Measurements from ENCODE around the gene PIM1. TPM values are rescaled to one million over a fixed set of nuclear protein-coding genes. Genes with fewer than 3 reads are reported as not detected.

The PIM1 gene
- total and polyA plus RNA-seq, 9 of the 15 experiments (the other 6 are each of a cell fraction or from before 2014, with no cell fraction given) = 19.0 to 789 (median 212) TPM

- TF ChIP-seq ZNF395 (CRISPR knock-in tag; IDR thresholded peaks at IDR 0.05) = no peak
- TF ChIP-seq CHAMP1 (IDR thresholded peaks at IDR 0.05) = no peak
- 0 out of 2 replicates have a peak, but pooled peaks have one; percentile 49 for TF ChIP-seq ZNF175 (CRISPR knock-in tag; IDR thresholded peaks at IDR 0.05; ENCODE audit: low read depth)
- 0 out of 2 replicates have a peak, but pooled peaks have one; percentile 45 for TF ChIP-seq ZNF12 (CRISPR knock-in tag; IDR thresholded peaks at IDR 0.05)
- no peak for TF ChIP-seq FOXA1 (IDR thresholded peaks at IDR 0.05; ENCODE audit: borderline replicate concordance)
- no peak for TF ChIP-seq ZSCAN29 (IDR thresholded peaks at IDR 0.05)
- no peak for TF ChIP-seq ERF (CRISPR knock-in tag; IDR thresholded peaks at IDR 0.05)
- TF ChIP-seq STAT5B (CRISPR knock-in tag; IDR thresholded peaks at IDR 0.05) = no peak
- TF ChIP-seq ZNF780A (CRISPR knock-in tag; IDR thresholded peaks at IDR 0.05) = no peak
- TF ChIP-seq ID3 (CRISPR knock-in tag; IDR thresholded peaks at IDR 0.05) = no peak
- no peak for TF ChIP-seq ID3 (tag; IDR thresholded peaks at IDR 0.05)
- 0 out of 2 replicates have a peak, but pooled peaks have one; percentile 8 for TF ChIP-seq SPI1 (IDR thresholded peaks at IDR 0.05; ENCODE audit: borderline replicate concordance, low read depth, low read length)
- peak; percentile 72; the same call in 1 of the 2 replicates for TF ChIP-seq HDAC2 (IDR thresholded peaks at IDR 0.05)
- no peak for TF ChIP-seq CTCFL (IDR thresholded peaks at IDR 0.05; ENCODE audit: borderline replicate concordance, insufficient read depth, low read depth, low read length, poor library complexity, severe bottlenecking)
- TF ChIP-seq MIER1 (IDR thresholded peaks at IDR 0.05; ENCODE audit: low read depth) = 0 out of 2 replicates have a peak, but pooled peaks have one; percentile 17
- no peak for TF ChIP-seq RNF219 (CRISPR knock-in tag; IDR thresholded peaks at IDR 0.05)
- 0 out of 4 replicates have a peak, but pooled peaks of 1 of the 2 experiments have one; percentile 6 for TF ChIP-seq HDAC1 (IDR thresholded peaks at IDR 0.05)
- TF ChIP-seq RB1 (IDR thresholded peaks at IDR 0.05; ENCODE audit: low read depth) = no peak
- TF ChIP-seq ZNF354B (CRISPR knock-in tag; IDR thresholded peaks at IDR 0.05) = no peak
- TF ChIP-seq SRSF3 (IDR thresholded peaks at IDR 0.05; ENCODE audit: insufficient read depth, low read length) = no peak
Measured at GRCh38 chr6:37168811-37169495, 999 bp upstream of the PIM1 start (continued).
